K562 (cell line): Measurements from ENCODE around the gene OSCP1. TPM values are rescaled to one million over a fixed set of nuclear protein-coding genes. Genes with fewer than 3 reads are reported as not detected.

Source experiments
- CEBPZ ChIP-seq: fragments of 150-350 bp; IDR thresholded peaks from 2 replicates; pipeline ENCODE4 v1.6.1; 2014; ENCODE audit warnings: low read depth, mild to moderate bottlenecking, low read length, borderline replicate concordance
- HCFC1 ChIP-seq: IDR thresholded peaks from 2 replicates; pipeline ENCODE4 v1.6.1; 2012; ENCODE audit warnings: low read depth, low read length, improper control_type of control experiment
- KLF10 ChIP-seq: fragments of 250-450 bp; sonication (Bioruptor Pico); IDR thresholded peaks from 2 replicates; pipeline ENCODE4 v1.6.1; 2021; ENCODE audit warnings: matching md5 sums
- MEF2D ChIP-seq: conservative IDR thresholded peaks from 2 replicates; pipeline ENCODE4 v1.6.1; 2016; ENCODE audit warnings: low read depth, missing genetic modification characterization, missing compliant biosample characterization
- MGA ChIP-seq: fragments of 450-650 bp; IDR thresholded peaks from 2 replicates; pipeline ENCODE4 v1.6.1; 2016; ENCODE audit warnings: mild to moderate bottlenecking, moderate library complexity
- RBM22 ChIP-seq: fragments of 200-400 bp; formaldehyde crosslinking; IDR thresholded peaks from 2 replicates; pipeline ENCODE4 v1.6.1; 2018; ENCODE audit warnings: low read length, low read depth; ENCODE audit not compliant: poor library complexity, severe bottlenecking
- TAF1 ChIP-seq: IDR thresholded peaks from 2 replicates; pipeline ENCODE4 v1.6.1; 2011; ENCODE audit warnings: mild to moderate bottlenecking, low read length, moderate library complexity; ENCODE audit not compliant: insufficient read depth, control insufficient read depth, severe bottlenecking; ENCODE audit errors: extremely low read depth
- TFAP4 ChIP-seq: sonication (generic); formaldehyde crosslinking; IDR thresholded peaks from 2 replicates; pipeline ENCODE4 v1.8.0; 2022; ENCODE audit warnings: missing genetic modification reagents, mild to moderate bottlenecking, moderate library complexity, borderline replicate concordance
- ZNF232 ChIP-seq: sonication (generic); formaldehyde crosslinking; IDR thresholded peaks from 2 replicates; pipeline ENCODE4 v1.8.0; 2022; ENCODE audit warnings: mild to moderate bottlenecking, missing genetic modification reagents
- ZNF57 ChIP-seq: fragments of 450-650 bp; formaldehyde crosslinking; IDR thresholded peaks from 2 replicates; pipeline ENCODE4 v1.4.0; 2020; ENCODE audit warnings: mild to moderate bottlenecking, moderate library complexity
- polyA plus RNA-seq, 8 experiments: library from polyadenylated mRNA; depleted of rRNA in 4 of 8; stranded (reverse) in 5 of 8; unstranded in 3 of 8; fragments of >200 nt; fragmentation: Nextera tagmentation in 2 of 8; fragmentation: Illumina TruSeq in 1 of 8; extraction: Ambion mirVana in 2 of 8; extraction: Trizol in 1 of 8; gene quantifications; 2 replicates each; pipeline versions ENCODE4 v1.2.1 to v1.2.3, GENCODE V29; 2011 to 2014; ENCODE audit warnings: inconsistent platforms in 1 of 8, missing spikeins in 1 of 8
- total RNA-seq, 7 experiments: library from RNA; depleted of rRNA in 6 of 7; stranded (reverse); fragments of >200 nt in 6 of 7; fragmentation: Illumina TruSeq in 2 of 7; extraction: Trizol in 2 of 7; gene quantifications; 2 replicates each; pipeline versions ENCODE4 v1.2.1 to v1.2.3, GENCODE V29; 2011 to 2021; ENCODE audit warnings: low replicate concordance in 1 of 7

The OSCP1 gene
- total and polyA plus RNA-seq, 9 of the 15 experiments (the other 6 are each of a cell fraction or from before 2014, with no cell fraction given), result 0.15 to 0.40 (median 0.33) TPM; not detected in 5

GRCh38 chr1:36386265-36387140 is 63.7 kb downstream of the OSCP1 start (continued):
- TF ChIP-seq CEBPZ (no peak), TFAP4 (CRISPR knock-in tag) (peak; percentile 95), RBM22 (no peak), ZNF232 (CRISPR knock-in tag) (0 out of 2 replicates have a peak, but pooled peaks have one; percentile 69), TAF1 (peak; percentile 88), HCFC1 (peak; percentile 57; the same call in 1 of the 2 replicates), ZNF57 (0 out of 2 replicates have a peak, but pooled peaks have one; percentile 36), MEF2D (tag) (peak; percentile 76), KLF10 (CRISPR knock-in tag) (peak; percentile 57; the same call in 1 of the 2 replicates), MGA (peak; percentile 81)
